AG04449 (cell line): ENCODE results near the gene SERPINA1.

Experiments
- CTCF ChIA-PET: fragments of 350-600 bp; formaldehyde crosslinking; extraction: SDS; loops from one replicate; lab custom pipeline; 2021; ENCODE audit warnings: antibody characterized with exemption; lab: Yijun Ruan, JAX
- POLR2A ChIA-PET: fragments of 400-600, 350-600 bp; formaldehyde crosslinking; extraction: SDS; loops from one replicate; lab custom pipeline; 2020; ENCODE audit warnings: antibody characterized with exemption, inconsistent platforms; lab: Yijun Ruan, JAX
- DNase-seq: peaks from one replicate; pipeline ENCODE4 v3.0.0-alpha.2; 2010; ENCODE audit warnings: low read depth, low spot score
- H3K4me3 ChIP-seq: 2 replicates; pipeline ENCODE4 v1.5.1; 2011; ENCODE audit warnings: low read depth, mild to moderate bottlenecking, control low read depth, low read length
- CTCF ChIP-seq: IDR thresholded peaks from one replicate; pipeline ENCODE4 v1.5.1; 2011; ENCODE audit warnings: mild to moderate bottlenecking, moderate library complexity, low read length, control low read depth, inconsistent platforms; ENCODE audit not compliant: insufficient read depth; ENCODE audit errors: missing control alignments

SERPINA1 gene

GRCh38 chr14:94364037-94364436 is 24.4 kb downstream of the SERPINA1 start:
- no peak overlapping the region for H3K4me3 ChIP-seq
- ChIA-PET CTCF (no interaction called here), POLR2A (no interaction called here)
- TF ChIP-seq CTCF, result no peak
- no peak for DNase-seq

GRCh38 chr14:94363151-94363624 is 25.2 kb downstream of the SERPINA1 start:
- no peak overlapping the region for H3K4me3 ChIP-seq
- CTCF ChIA-PET, result no interaction called here
- POLR2A ChIA-PET, result no interaction called here
- TF ChIP-seq CTCF, result no peak
- DNase-seq, result no peak

- DNase-seq, result no peak
- no peak overlapping the region for H3K4me3 ChIP-seq
- no peak for TF ChIP-seq CTCF
- CTCF ChIA-PET, result no interaction called here
- POLR2A ChIA-PET, result no interaction called here
These were observed 25.7 kb downstream of the SERPINA1 start for GRCh38 chr14:94362614-94363133.

- CTCF ChIA-PET, result interaction anchor here (1.3 kb wide), 1 partner anchor 126 kb away, joined by 4 read pairs; no protein-coding TSS in a partner anchor
- no peak for DNase-seq
- TF ChIP-seq CTCF, result no peak
- H3K4me3 ChIP-seq, result no peak overlapping the region
- POLR2A ChIA-PET, result no interaction called here
These were observed 26.7 kb downstream of the SERPINA1 start for GRCh38 chr14:94361682-94362081.

GRCh38 chr14:94360945-94361565 is 27.3 kb downstream of the SERPINA1 start:
- POLR2A ChIA-PET, result no interaction called here
- no peak overlapping the region for H3K4me3 ChIP-seq
- CTCF ChIA-PET, result interaction anchor here (1.2 to 1.3 kb wide), 2 partner anchors 125 to 127 kb away, joined by 4 to 5 read pairs; no protein-coding TSS in a partner anchor
- DNase-seq, result no peak
- no peak for TF ChIP-seq CTCF

GRCh38 chr14:94357166-94357565 is 31.2 kb downstream of the SERPINA1 start:
- CTCF ChIA-PET, result interaction anchor here (1.0 to 4.9 kb wide), 12 partner anchors 10 to 193 kb away, joined by 3 to 40 read pairs (median 7); partner anchors contain the start of gene SERPINA2
- no peak for TF ChIP-seq CTCF
- DNase-seq, result no peak
- POLR2A ChIA-PET, result no interaction called here
- no peak overlapping the region for H3K4me3 ChIP-seq
